ENCODE data around the gene TMEM196. TPM values are rescaled to one million over a fixed set of nuclear protein-coding genes. Genes with fewer than 3 reads are reported as not detected.

Gene TMEM196
- total RNA-seq: under 1 TPM in 2 of 4 donors, not detected in 2; 0.12 to 0.82 TPM

DNA sequence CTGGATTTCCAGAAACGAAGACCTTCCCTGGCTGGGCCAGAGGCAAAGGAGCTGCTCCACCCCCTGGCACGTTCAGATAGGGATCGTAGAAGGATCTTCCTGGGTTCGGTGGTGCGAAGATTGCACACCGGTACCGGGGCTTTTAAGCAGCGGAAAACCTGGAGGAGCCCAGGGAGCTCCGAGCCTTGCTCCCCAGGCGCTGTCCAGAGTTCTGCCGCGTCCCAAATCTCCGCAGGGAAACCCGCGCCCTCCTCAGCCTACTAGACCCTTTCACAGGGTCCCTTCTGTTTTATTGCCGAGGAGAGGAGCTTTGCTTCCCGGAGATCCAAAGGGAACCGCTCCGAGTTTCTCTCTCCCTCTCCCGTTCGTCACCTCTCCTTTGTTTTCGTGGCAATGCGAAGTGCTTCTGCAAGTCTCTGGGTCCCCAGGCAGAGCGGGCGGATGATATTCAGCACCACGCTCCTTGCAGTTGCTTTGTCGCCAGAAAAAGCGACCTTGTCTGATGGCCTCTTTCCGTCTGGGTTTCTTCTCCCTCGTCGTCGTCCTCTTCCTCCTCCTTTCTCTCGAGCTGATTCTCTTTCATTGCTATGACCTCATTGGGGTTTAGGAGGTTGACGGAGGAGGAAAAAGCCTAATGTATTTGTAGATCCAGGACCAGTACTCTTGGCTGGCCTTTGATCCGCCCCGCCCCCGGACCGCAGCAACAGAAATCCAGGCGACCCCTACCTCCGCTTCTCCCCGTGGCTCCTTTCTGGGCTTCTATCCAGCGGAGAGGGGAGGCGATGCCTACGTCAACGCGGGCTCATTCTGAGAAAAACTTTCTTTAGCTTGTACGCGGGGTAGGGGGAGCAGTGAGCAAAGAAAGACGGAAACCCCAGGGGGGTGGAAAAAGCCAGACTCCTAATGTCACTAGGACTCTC, at the start of gene TMEM196:
TMEM196 (minus strand) TSS at position 777 of the 920 bp plus-strand sequence. CDS start 921 bp downstream, outside the sequence.
- TF ChIP-seq, protein P1, sequence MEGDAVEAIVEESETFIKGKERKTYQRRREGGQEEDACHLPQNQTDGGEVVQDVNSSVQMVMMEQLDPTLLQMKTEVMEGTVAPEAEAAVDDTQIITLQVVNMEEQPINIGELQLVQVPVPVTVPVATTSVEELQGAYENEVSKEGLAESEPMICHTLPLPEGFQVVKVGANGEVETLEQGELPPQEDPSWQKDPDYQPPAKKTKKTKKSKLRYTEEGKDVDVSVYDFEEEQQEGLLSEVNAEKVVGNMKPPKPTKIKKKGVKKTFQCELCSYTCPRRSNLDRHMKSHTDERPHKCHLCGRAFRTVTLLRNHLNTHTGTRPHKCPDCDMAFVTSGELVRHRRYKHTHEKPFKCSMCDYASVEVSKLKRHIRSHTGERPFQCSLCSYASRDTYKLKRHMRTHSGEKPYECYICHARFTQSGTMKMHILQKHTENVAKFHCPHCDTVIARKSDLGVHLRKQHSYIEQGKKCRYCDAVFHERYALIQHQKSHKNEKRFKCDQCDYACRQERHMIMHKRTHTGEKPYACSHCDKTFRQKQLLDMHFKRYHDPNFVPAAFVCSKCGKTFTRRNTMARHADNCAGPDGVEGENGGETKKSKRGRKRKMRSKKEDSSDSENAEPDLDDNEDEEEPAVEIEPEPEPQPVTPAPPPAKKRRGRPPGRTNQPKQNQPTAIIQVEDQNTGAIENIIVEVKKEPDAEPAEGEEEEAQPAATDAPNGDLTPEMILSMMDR (IDR thresholded peaks at IDR 0.05): no peak
- ATAC-seq (ENCODE audit: low FRiP score) (peak; percentile 91), DNase-seq (ENCODE audit: low spot score) (no peak)

DNA sequence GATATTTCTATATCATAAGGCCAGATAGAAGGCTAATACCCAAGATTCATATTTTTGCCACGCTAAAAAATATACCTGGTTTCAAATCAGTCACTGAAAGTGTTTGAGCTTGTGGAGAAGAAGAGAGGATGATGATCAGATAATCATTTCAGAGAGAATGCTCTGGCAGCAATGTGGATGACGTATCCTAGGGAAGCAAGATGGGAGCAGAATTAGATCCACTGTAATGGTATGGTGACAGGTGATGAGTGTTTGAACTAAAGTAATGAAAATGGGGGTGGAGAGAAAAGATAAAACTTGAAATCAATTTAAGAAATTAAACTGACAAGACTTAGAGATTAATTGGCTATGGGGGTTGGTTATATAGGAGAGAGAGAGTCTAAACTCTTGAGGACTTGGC, 42.7 kb upstream of the TMEM196 start:
- ATAC-seq (ENCODE audit: low FRiP score) (no peak), DNase-seq (ENCODE audit: low spot score) (no peak)
- TF ChIP-seq, protein P1 (IDR thresholded peaks at IDR 0.05): no peak

DNA sequence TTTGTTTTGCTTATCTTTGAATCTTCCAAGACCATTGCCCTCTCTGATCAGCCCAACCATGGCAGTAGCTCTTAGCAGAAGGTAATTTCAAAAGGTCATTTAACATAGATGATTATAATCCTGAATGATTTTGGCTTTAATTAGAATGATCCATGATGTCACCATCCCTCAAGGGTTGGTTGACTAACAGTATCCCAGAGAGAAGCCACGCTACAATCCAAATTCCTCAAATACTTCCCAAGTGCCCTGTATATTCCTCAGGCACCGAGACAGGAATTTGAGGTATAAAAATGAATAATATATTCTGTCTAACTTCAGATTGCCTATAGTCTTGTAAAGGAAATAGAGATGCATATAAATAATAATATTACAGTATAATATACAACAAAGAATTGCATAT, 42.1 kb upstream of the TMEM196 start:
- ATAC-seq (ENCODE audit: low FRiP score) (no peak), DNase-seq (ENCODE audit: low spot score) (no peak)
- TF ChIP-seq, protein P1 (IDR thresholded peaks at IDR 0.05): no peak

DNA sequence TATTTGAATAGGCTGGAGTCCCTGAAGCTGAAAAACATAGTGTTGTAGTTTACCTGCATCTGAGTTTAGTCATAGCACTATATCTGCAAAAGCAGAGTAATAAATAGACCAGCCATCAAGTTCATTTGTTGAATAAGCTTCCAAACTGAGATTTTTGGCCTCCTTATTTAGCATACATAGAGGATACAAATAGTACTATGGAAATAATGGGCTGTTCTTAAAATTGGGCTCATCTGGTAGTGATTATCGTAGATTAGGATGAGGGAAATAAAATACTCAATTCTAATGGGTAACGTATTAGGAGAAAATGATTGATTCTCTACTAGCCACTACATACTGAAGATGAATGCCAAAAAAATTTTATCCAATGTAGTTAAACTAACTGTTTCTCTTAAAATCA, 41.4 kb upstream of the TMEM196 start:
- ATAC-seq (ENCODE audit: low FRiP score) (no peak), DNase-seq (ENCODE audit: low spot score) (no peak)
- TF ChIP-seq, protein P1 (IDR thresholded peaks at IDR 0.05): no peak

DNA sequence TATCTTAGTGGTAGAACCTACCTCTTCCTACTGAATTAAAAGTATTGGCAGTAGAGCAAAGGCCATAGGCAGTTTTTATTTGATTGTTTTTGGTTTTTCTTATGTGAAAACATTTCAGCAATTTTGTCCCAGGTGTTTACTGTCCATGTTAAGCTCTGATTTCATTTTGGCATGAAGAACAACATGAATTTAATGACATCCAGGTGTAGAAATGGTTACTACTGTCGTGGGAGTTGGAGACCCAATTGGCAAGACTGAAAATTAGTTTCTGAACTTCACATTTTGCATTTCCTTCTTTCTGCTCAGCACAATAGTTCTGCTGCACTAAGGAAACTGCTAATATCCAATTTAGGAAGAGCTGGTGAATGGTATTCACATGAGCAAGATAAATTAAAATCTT, 38.0 kb upstream of the TMEM196 start:
- TF ChIP-seq, protein P1 (IDR thresholded peaks at IDR 0.05): no peak
- no peak for DNase-seq (ENCODE audit: low spot score)
- no peak for ATAC-seq (ENCODE audit: low FRiP score)

DNA sequence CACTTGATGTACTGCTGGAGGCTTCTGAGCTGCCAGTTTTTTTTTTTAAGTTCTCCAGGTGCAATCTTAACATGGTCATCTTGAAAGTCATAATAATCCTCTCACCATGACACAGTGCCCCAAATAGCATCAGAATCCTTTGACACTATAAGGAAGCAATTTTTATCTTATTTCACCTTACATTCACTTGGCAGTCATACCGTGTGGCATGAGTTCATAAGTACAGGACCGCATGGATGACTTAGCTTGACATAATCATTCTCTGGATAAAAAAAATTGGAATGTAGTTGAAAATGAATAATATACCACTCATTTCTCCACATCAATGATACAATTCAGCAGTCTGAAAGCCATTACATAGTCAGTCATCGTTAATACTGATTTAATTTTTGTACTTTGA, 25.6 kb upstream of the TMEM196 start:
- TF ChIP-seq, protein P1 (IDR thresholded peaks at IDR 0.05): no peak
- DNase-seq (ENCODE audit: low spot score) (no peak), ATAC-seq (ENCODE audit: low FRiP score) (no peak)

DNA sequence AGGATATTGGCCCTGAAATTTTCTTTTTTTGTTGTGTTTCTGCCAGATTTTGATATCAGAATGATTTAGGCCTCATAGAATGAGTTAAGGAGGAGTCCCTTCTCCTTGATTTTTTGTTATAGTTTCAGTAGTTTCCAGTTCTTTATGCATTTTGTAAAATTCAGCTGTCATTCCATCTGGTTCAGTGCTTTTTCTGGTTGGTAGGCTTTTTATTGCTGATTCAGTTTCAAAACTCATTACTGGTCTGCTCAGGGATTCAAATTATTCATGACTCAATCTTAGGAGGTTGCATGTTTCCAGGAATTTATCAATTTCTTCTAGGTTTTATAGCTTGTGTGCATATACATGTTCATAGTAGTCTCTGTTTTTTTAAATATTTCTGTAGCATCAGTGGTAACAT, 10.1 kb upstream of the TMEM196 start:
- no peak for ATAC-seq (ENCODE audit: low FRiP score)
- TF ChIP-seq, protein P1 (IDR thresholded peaks at IDR 0.05): no peak
- no peak for DNase-seq (ENCODE audit: low spot score)

Data from omental fat pad (tissue), 4 donors.